ENCODE results near the gene MTCL1.

The MTCL1 gene

GRCh38 chr18:8762968-8763367 lies 57.6 kb downstream of the MTCL1 start:
- Histone ChIP-seq H3K27me3 (ENCODE audit: insufficient read depth, low read length, poor library complexity, severe bottlenecking) (no peaks in the 10 kb centered on the region), H3K9ac (ENCODE audit: low read depth, low read length, poor library complexity, severe bottlenecking) (no peak overlapping the region), H3K9me2 (replicated peaks; ENCODE audit: low read depth, low read length) (no peaks in the 10 kb centered on the region), H4K20me1 (ENCODE audit: insufficient read depth, low read length, poor library complexity, severe bottlenecking) (no peaks in the 10 kb centered on the region), H3K4me1 (ENCODE audit: insufficient read depth, low read length, poor library complexity, severe bottlenecking) (peaks cover 12% of the 10 kb centered on the region), H3K9me3 (ENCODE audit: insufficient read depth, low read depth, low read length) (peaks cover 11% of the 10 kb centered on the region; the same call in 1 of the 2 replicates), H3K4me3 (ENCODE audit: low read length, poor library complexity, severe bottlenecking) (no peak overlapping the region), H3K79me2 (ENCODE audit: insufficient read depth, low read length) (no peaks in the 10 kb centered on the region), H3K4me2 (ENCODE audit: low read depth, low read length, poor library complexity, severe bottlenecking) (no peak overlapping the region), H3K36me3 (ENCODE audit: insufficient read depth, low read length) (peaks cover 20% of the 10 kb centered on the region; the same call in 1 of the 2 replicates), H2AFZ (ENCODE audit: low read length) (no peak overlapping the region), H3F3A (ENCODE audit: low read depth) (no peaks in the 10 kb centered on the region)
- TF ChIP-seq, protein P1, sequence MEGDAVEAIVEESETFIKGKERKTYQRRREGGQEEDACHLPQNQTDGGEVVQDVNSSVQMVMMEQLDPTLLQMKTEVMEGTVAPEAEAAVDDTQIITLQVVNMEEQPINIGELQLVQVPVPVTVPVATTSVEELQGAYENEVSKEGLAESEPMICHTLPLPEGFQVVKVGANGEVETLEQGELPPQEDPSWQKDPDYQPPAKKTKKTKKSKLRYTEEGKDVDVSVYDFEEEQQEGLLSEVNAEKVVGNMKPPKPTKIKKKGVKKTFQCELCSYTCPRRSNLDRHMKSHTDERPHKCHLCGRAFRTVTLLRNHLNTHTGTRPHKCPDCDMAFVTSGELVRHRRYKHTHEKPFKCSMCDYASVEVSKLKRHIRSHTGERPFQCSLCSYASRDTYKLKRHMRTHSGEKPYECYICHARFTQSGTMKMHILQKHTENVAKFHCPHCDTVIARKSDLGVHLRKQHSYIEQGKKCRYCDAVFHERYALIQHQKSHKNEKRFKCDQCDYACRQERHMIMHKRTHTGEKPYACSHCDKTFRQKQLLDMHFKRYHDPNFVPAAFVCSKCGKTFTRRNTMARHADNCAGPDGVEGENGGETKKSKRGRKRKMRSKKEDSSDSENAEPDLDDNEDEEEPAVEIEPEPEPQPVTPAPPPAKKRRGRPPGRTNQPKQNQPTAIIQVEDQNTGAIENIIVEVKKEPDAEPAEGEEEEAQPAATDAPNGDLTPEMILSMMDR (conservative IDR thresholded peaks at IDR 0.05; ENCODE audit: low read length) = no peak
- TF ChIP-seq EZH2phosphoT487 (IDR thresholded peaks at IDR 0.05; ENCODE audit: borderline replicate concordance) = no peak

DNA sequence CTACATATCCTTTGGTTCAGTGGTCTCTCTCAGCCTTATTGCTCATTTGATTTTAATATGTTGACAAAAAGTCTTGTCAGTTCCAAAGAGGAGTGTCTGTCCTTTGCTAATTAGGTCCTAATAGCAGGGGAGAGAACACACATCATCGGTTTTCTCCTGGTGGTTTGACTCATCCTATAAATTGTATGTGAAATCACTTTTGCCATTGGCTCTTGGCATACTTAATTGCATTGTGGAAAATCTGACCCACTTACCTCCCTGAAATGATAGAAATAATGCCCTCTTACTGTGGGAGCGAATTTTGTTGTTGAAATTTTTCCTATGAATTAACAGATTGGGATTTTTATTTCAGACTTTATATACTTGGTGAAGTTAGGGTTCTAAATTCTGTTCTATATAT lies 58.3 kb downstream of the MTCL1 start:
- TF ChIP-seq, protein P1 (conservative IDR thresholded peaks at IDR 0.05; ENCODE audit: low read length) = no peak
- no peak for TF ChIP-seq EZH2phosphoT487 (IDR thresholded peaks at IDR 0.05; ENCODE audit: borderline replicate concordance)
- Histone ChIP-seq H3K4me2 (ENCODE audit: low read depth, low read length, poor library complexity, severe bottlenecking) (no peak overlapping the region), H4K20me1 (ENCODE audit: insufficient read depth, low read length, poor library complexity, severe bottlenecking) (no peaks in the 10 kb centered on the region), H3K9me2 (replicated peaks; ENCODE audit: low read depth, low read length) (no peaks in the 10 kb centered on the region), H3K9me3 (ENCODE audit: insufficient read depth, low read depth, low read length) (peaks cover 11% of the 10 kb centered on the region; the same call in 1 of the 2 replicates), H3K36me3 (ENCODE audit: insufficient read depth, low read length) (peaks cover 20% of the 10 kb centered on the region; the same call in 1 of the 2 replicates), H3K79me2 (ENCODE audit: insufficient read depth, low read length) (no peaks in the 10 kb centered on the region), H2AFZ (ENCODE audit: low read length) (no peak overlapping the region), H3K27me3 (ENCODE audit: insufficient read depth, low read length, poor library complexity, severe bottlenecking) (no peaks in the 10 kb centered on the region), H3K4me3 (ENCODE audit: low read length, poor library complexity, severe bottlenecking) (no peak overlapping the region), H3K4me1 (ENCODE audit: insufficient read depth, low read length, poor library complexity, severe bottlenecking) (peaks cover 12% of the 10 kb centered on the region), H3F3A (ENCODE audit: low read depth) (no peaks in the 10 kb centered on the region), H3K9ac (ENCODE audit: low read depth, low read length, poor library complexity, severe bottlenecking) (no peak overlapping the region)

DNA sequence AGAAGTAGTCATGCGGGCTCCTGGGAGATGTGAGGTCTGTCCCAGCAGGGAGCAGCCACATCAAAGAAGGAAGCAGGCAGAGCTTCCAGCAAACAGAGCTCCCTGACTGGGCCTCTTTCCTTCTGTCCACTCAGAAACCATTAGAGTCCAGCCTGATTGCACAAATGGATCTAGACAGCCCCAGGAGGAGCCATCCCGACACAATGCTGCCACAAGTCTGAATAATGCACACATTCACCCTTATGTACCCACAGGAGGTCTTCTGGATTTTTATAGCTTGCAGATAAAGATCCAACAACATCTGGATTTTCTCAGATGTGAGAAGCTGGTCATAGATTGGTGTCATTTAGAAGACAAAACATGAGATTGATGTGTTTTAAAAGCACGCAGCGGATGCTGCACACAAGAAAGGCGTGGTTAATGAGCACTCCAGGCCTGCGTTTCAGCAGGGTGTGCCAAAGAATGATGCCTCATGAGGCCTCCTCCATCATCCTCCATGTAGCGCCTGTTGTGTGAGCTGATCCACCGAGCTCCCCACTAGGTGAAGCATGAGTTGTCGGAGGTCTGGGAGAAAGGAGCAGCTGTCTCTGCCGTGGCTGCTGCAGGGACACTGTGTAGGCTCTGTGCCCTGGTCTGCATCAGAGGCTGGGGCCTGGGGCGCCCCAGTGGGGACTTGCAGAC lies 60.6 kb downstream of the MTCL1 start:
- Histone ChIP-seq H3K36me3 (ENCODE audit: insufficient read depth, low read length) (peaks cover 20% of the 10 kb centered on the region; the same call in 1 of the 2 replicates), H3K9ac (ENCODE audit: low read depth, low read length, poor library complexity, severe bottlenecking) (no peak overlapping the region)

More for the DNA sequence above, 60.6 kb downstream of the MTCL1 start:
- H4K20me1 ChIP-seq (ENCODE audit: insufficient read depth, low read length, poor library complexity, severe bottlenecking) = no peaks in the 10 kb centered on the region
- H3K27me3 ChIP-seq (ENCODE audit: insufficient read depth, low read length, poor library complexity, severe bottlenecking) = no peaks in the 10 kb centered on the region
- no peaks in the 10 kb centered on the region for H3F3A ChIP-seq (ENCODE audit: low read depth)
- TF ChIP-seq, protein P1 (conservative IDR thresholded peaks at IDR 0.05; ENCODE audit: low read length) = no peak
- no peak for TF ChIP-seq EZH2phosphoT487 (IDR thresholded peaks at IDR 0.05; ENCODE audit: borderline replicate concordance)
- no peak overlapping the region for H3K4me3 ChIP-seq (ENCODE audit: low read length, poor library complexity, severe bottlenecking)
- H2AFZ ChIP-seq (ENCODE audit: low read length) = no peak overlapping the region
- H3K4me1 ChIP-seq (ENCODE audit: insufficient read depth, low read length, poor library complexity, severe bottlenecking) = peaks cover 12% of the 10 kb centered on the region
- no peaks in the 10 kb centered on the region for H3K9me2 ChIP-seq (replicated peaks; ENCODE audit: low read depth, low read length)
- peaks cover 11% of the 10 kb centered on the region; the same call in 1 of the 2 replicates for H3K9me3 ChIP-seq (ENCODE audit: insufficient read depth, low read depth, low read length)
- no peaks in the 10 kb centered on the region for H3K79me2 ChIP-seq (ENCODE audit: insufficient read depth, low read length)
- no peak overlapping the region for H3K4me2 ChIP-seq (ENCODE audit: low read depth, low read length, poor library complexity, severe bottlenecking)

Data from Loucy (cell line).